GM12878 (cell line): Measurements from ENCODE around the gene CHAC2. TPM values are rescaled to one million over a fixed set of nuclear protein-coding genes. Genes with fewer than 3 reads are reported as not detected.
"Not testable (repeated sequence)": the region's sequence is repeated elsewhere in the genome, so short reads cannot be mapped to it uniquely, and the experiment has no call there.

Experiments used
- ATAC-seq: fragments of 200-7000 bp; cut with Tn5 transposase; 3 replicates; pipeline ENCODE4 v1.9.1; 2020; ENCODE audit warnings: mild to moderate bottlenecking, moderate library complexity
- BruUV-seq: library from RNA; stranded (reverse); fragments of 400-500 nt; replicated peaks from 2 replicates; lab custom pipeline; 2021; lab: Mats Ljungman, UMichigan
- CTCF ChIA-PET: fragments of 300-600 bp; sonication (Branson Sonifier 250); formaldehyde crosslinking; extraction: SDS; loops from one replicate; lab custom pipeline; 2021; ENCODE audit warnings: inconsistent platforms; lab: Yijun Ruan, JAX
- POLR2A ChIA-PET: fragments of 350-600 bp; formaldehyde crosslinking; extraction: SDS; loops from one replicate; lab custom pipeline; 2021; ENCODE audit warnings: inconsistent platforms; lab: Charles Lee
- RAD21 ChIA-PET: fragments of 300-600 bp; sonication (Branson Sonifier 250); formaldehyde crosslinking; loops from one replicate; lab custom pipeline; 2023; ENCODE audit warnings: antibody characterized with exemption; ENCODE audit not compliant: unreplicated experiment; lab: Charles Lee
- SMC1A ChIA-PET: fragments of 300-600 bp; sonication (Branson Sonifier 250); formaldehyde crosslinking; loops from one replicate; lab custom pipeline; 2023; ENCODE audit not compliant: unreplicated experiment, uncharacterized antibody; lab: Charles Lee
- DNase-seq: peaks from one replicate; pipeline ENCODE4 v3.0.0-alpha.2; 2011; ENCODE audit warnings: low read depth, low spot score
- FAIRE-seq: peaks from 3 replicates; lab custom pipeline; 2011; peaks lifted over from hg19 to GRCh38; lab: Jason Lieb, UNC
- H2AFZ ChIP-seq: 2 replicates; pipeline ENCODE4 v1.6.0; 2011; ENCODE audit warnings: low read depth, low read length, control low read depth; ENCODE audit not compliant: control insufficient read depth
- H3K27ac ChIP-seq: 2 replicates; pipeline ENCODE4 v1.5.1; 2011; ENCODE audit warnings: control low read depth; ENCODE audit not compliant: control insufficient read depth, insufficient read depth
- H3K27me3 ChIP-seq, 2 experiments: replicated peaks in 1 of 2; 2 replicates each; pipeline versions ENCODE4 v1.6.0 to v1.6.1; 2011; ENCODE audit warnings: low read length in 1 of 2; ENCODE audit not compliant: control insufficient read depth in 2 of 2, insufficient read depth in 2 of 2
- H3K36me3 ChIP-seq, 2 experiments: 2 replicates each; pipeline ENCODE4 v1.5.1; 2011; ENCODE audit warnings: low read length in 1 of 2; ENCODE audit not compliant: control insufficient read depth in 2 of 2, insufficient read depth in 2 of 2
- H3K4me1 ChIP-seq: 2 replicates; pipeline ENCODE4 v1.6.1; 2011; ENCODE audit warnings: mild to moderate bottlenecking, low read length, moderate library complexity, mixed read lengths; ENCODE audit not compliant: control insufficient read depth, insufficient read depth
- H3K4me2 ChIP-seq: 2 replicates; pipeline ENCODE4 v1.6.0; 2011; ENCODE audit warnings: control low read depth; ENCODE audit not compliant: control insufficient read depth, insufficient read depth
- H3K4me3 ChIP-seq: fragments of 200-600 bp; sonication (generic); 2 replicates; pipeline ENCODE4 v1.5.1; 2016
- H3K79me2 ChIP-seq: 2 replicates; pipeline ENCODE4 v1.6.0; 2011; ENCODE audit warnings: low read length; ENCODE audit not compliant: control insufficient read depth, insufficient read depth
- H3K9ac ChIP-seq: 2 replicates; pipeline ENCODE4 v1.8.0; 2011; ENCODE audit warnings: low read length, control low read depth, mixed read lengths; ENCODE audit not compliant: control insufficient read depth, insufficient read depth
- H3K9me3 ChIP-seq: replicated peaks from 3 replicates; pipeline ENCODE4 v1.5.1; 2011; ENCODE audit warnings: mild to moderate bottlenecking, low read length; ENCODE audit not compliant: control insufficient read depth, insufficient read depth
- H4K20me1 ChIP-seq: 2 replicates; pipeline ENCODE4 v1.6.0; 2011; ENCODE audit not compliant: control insufficient read depth, insufficient read depth
- ATF7 ChIP-seq: fragments of 450-650 bp; IDR thresholded peaks from 2 replicates; pipeline ENCODE4 v1.6.1; 2016; ENCODE audit warnings: low read depth, mild to moderate bottlenecking
- CBFB ChIP-seq: IDR thresholded peaks from 2 replicates; pipeline ENCODE4 v1.6.1; 2016; ENCODE audit warnings: antibody characterized with exemption, low read depth
- CREB1 ChIP-seq: IDR thresholded peaks from 2 replicates; pipeline ENCODE4 v1.6.1; 2012; ENCODE audit warnings: low read depth, mild to moderate bottlenecking, inconsistent platforms
- FOS ChIP-seq: IDR thresholded peaks from 3 replicates; pipeline ENCODE4 v1.6.1; 2011; ENCODE audit warnings: borderline replicate concordance; ENCODE audit not compliant: insufficient read length; ENCODE audit errors: extremely low read depth
- GABPA ChIP-seq: IDR thresholded peaks from 2 replicates; pipeline ENCODE4 v1.6.1; 2014; ENCODE audit warnings: antibody characterized with exemption, low read depth, mild to moderate bottlenecking, inconsistent platforms
- IKZF1 ChIP-seq: fragments of 450-650 bp; conservative IDR thresholded peaks from 2 replicates; pipeline ENCODE4 v1.6.1; 2017; ENCODE audit warnings: antibody characterized with exemption, mild to moderate bottlenecking
- NFXL1 ChIP-seq: fragments of 450-650 bp; IDR thresholded peaks from 2 replicates; pipeline ENCODE4 v1.6.1; 2017; ENCODE audit warnings: antibody characterized with exemption, mild to moderate bottlenecking, borderline replicate concordance
- NFYB ChIP-seq: IDR thresholded peaks from 2 replicates; pipeline ENCODE4 v1.6.1; 2011; ENCODE audit warnings: low read depth, mild to moderate bottlenecking, low read length, improper control_type of control experiment, moderate library complexity; ENCODE audit not compliant: insufficient read depth
- NR2F1 ChIP-seq: fragments of 450-650 bp; conservative IDR thresholded peaks from 2 replicates; pipeline ENCODE4 v1.6.1; 2017; ENCODE audit warnings: mild to moderate bottlenecking
- ZNF622 ChIP-seq: fragments of 450-650 bp; IDR thresholded peaks from 2 replicates; pipeline ENCODE4 v1.6.1; 2017; ENCODE audit warnings: mild to moderate bottlenecking, inconsistent platforms
- WGBS: methylation state at CpG from one replicate; pipeline ENCODE4 v1.1.6; 2016; ENCODE audit warnings: low lambda C conversion rate; ENCODE audit not compliant: insufficient replicate concordance, insufficient coverage; ENCODE audit errors: missing lambda C conversion rate; 5-methylcytosine and 5-hydroxymethylcytosine counted together
- in situ Hi-C: fragments of 300-500 bp; cut with MboI; formaldehyde crosslinking; loops from 9 replicates; pipeline ENCODE4 v1.14.3; 2018; ENCODE audit warnings: mixed read lengths
- intact Hi-C: fragments of 100-400 bp; cut with micrococcal nuclease; formaldehyde crosslinking; loops from one replicate; pipeline ENCODE4 v1.14.2; 2022; ENCODE audit not compliant: unreplicated experiment
- polyA plus RNA-seq, 11 experiments: library from polyadenylated mRNA; depleted of rRNA in 4 of 11; unstranded in 6 of 11; stranded (reverse) in 5 of 11; fragments of >200 nt; fragmentation: Nextera tagmentation in 4 of 11; fragmentation: Illumina TruSeq in 1 of 11; extraction: Ambion mirVana in 4 of 11; extraction: Trizol in 1 of 11; gene quantifications; 1 replicate in 1 of 11; 2 replicates in 10 of 11; pipeline versions ENCODE4 v1.2.1 to v1.2.3, GENCODE V29; 2011 to 2016; ENCODE audit warnings: inconsistent platforms in 2 of 11, missing spikeins in 2 of 11, low read depth in 1 of 11
- total RNA-seq, 4 experiments: library from RNA; depleted of rRNA in 3 of 4; stranded (reverse); fragments of >200 nt in 3 of 4; fragmentation: Illumina TruSeq in 1 of 4; extraction: Trizol in 1 of 4; gene quantifications; 2 replicates each; pipeline versions ENCODE4 v1.2.1 to v1.2.3, GENCODE V29; 2013 to 2021

The CHAC2 gene
- total and polyA plus RNA-seq, 10 of the 15 experiments (the other 5 are each of a cell fraction or from before 2014, with no cell fraction given): 11.0 to 67.6 (median 25.0) TPM

GRCh38 chr2:53767405-53768241 is at the start of gene CHAC2 (continued):
- peak; percentile 23; the same call in 1 of the 2 replicates for TF ChIP-seq NFYB
- peak; percentile 31; the same call in 1 of the 2 replicates for TF ChIP-seq GABPA
- peak; percentile 58 for TF ChIP-seq CREB1
- TF ChIP-seq FOS: no peak
- peak; percentile 79 for TF ChIP-seq IKZF1
- peak; percentile 76 for TF ChIP-seq CBFB
- TF ChIP-seq NR2F1: peak; percentile 86
- TF ChIP-seq ZNF622: no peak
- TF ChIP-seq ATF7: peak; percentile 43
- TF ChIP-seq NFXL1: no peak

- H4K20me1 ChIP-seq, CTCF ChIA-PET, H2AFZ ChIP-seq, POLR2A ChIA-PET, H3K4me1 ChIP-seq, DNase-seq, intact Hi-C loops, ATAC-seq, H3K36me3 ChIP-seq, FAIRE-seq, H3K27ac ChIP-seq, BruUV-seq, H3K4me2 ChIP-seq, H3K27me3 ChIP-seq, in situ Hi-C loops, H3K9me3 ChIP-seq, RAD21 ChIA-PET, H3K4me3 ChIP-seq, H3K9ac ChIP-seq, H3K79me2 ChIP-seq: not testable (repeated sequence)
- WGBS: 98% methylated on average over 3 of the region's 3 CpGs
- SMC1A ChIA-PET: interaction anchor here (1.0 kb wide), 1 partner anchor 23 kb away, joined by 3 read pairs; no protein-coding TSS in a partner anchor
These were observed 46.7 kb upstream of the CHAC2 start for GRCh38 chr2:53720944-53721343.
